Daoy (cell line): ENCODE results near the gene TUBGCP4. TPM values are rescaled to one million over a fixed set of nuclear protein-coding genes. Genes with fewer than 3 reads are reported as not detected.
A peak's percentile ranks its signal among the peaks of the same experiment; 100 is the strongest.

ENCODE experiments used
- DNase-seq: peaks from one replicate; pipeline ENCODE4 v3.0.0-alpha.2; 2015; ENCODE audit warnings: low read depth
- total RNA-seq: library from RNA; depleted of rRNA; stranded (reverse); fragments of >200 nt; shearing (Covaris generic); gene quantifications from 2 replicates; pipeline ENCODE4 v1.2.3, GENCODE V29; 2014

The TUBGCP4 gene
- total RNA-seq, 1 experiment from 2014 or later = 13.2 TPM

DNA sequence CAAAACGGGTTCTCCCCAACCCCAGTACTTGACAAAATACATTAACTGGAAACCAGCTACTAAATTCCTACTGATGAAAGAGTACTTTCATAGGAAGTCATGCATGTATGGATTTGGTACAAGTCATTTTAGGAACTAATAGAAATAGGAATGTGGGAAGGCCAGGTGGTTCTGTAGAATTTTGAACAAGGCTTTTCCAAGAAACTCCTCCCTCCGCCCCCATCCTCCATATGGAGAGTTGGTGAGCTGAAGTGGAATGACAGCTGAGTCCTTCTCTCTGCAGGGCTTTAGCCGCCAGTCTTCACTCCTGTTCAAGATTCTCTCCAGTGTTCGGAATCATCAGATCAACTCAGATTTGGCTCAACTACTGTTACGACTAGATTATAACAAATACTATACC, 33.2 kb downstream of the TUBGCP4 start:
- no peak for DNase-seq

DNA sequence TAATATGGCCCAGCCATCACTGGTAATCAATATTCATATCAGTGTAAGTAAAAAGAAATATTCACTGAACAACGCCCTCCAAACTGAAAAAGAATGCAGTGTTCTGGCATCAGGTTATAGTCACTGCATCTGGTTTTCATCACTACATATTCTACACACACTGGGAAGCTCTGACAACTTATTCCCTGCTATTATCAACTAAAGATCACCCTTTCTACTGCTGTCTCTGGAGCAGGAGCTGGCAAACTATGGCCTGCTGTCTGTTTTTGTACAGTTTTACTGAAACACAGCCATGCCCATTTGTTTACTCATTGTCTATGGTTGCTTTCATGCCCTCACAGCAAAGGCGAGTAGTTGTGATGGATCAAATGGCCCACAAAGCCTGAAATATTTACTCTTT, 35.3 kb downstream of the TUBGCP4 start:
- DNase-seq = no peak

DNA sequence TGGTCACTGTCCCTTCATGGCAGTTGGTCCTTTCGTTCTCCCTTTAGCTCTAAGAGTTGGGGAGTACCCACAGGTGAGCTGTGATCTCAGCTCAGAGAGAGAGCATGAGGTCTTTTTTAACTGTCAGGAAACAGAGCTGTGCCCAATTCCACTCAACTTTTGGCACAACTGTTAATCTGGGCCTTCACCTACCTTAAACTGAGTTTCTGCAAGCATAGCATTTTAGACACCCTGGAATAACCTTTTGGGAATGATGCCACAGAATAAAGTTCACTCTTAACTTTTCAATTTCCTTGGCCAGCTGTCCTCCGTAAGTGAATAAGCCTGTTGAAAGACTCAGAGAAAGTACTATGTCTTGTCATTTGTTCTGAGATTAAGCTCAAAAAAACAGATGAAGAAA, 35.9 kb downstream of the TUBGCP4 start:
- DNase-seq = no peak

DNA sequence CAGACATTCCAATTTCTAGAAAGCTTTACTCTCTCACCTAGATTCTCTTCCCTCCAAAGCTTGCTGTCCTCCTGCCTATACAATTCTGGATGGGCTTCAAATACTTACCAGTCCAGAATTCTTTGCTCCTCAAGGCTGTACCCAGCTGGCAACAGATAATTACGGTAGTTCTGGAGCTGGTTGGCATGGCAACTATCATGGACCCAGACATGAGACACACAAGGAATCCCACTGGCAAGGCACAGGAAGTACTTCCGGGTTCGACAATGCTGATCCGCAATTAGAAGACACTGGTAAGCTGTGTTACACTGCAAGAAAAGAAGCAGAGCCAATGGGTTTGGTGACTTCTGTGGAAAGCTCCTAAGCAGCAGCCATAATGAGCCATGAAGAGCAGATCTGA, 37.9 kb downstream of the TUBGCP4 start:
- DNase-seq = no peak

DNA sequence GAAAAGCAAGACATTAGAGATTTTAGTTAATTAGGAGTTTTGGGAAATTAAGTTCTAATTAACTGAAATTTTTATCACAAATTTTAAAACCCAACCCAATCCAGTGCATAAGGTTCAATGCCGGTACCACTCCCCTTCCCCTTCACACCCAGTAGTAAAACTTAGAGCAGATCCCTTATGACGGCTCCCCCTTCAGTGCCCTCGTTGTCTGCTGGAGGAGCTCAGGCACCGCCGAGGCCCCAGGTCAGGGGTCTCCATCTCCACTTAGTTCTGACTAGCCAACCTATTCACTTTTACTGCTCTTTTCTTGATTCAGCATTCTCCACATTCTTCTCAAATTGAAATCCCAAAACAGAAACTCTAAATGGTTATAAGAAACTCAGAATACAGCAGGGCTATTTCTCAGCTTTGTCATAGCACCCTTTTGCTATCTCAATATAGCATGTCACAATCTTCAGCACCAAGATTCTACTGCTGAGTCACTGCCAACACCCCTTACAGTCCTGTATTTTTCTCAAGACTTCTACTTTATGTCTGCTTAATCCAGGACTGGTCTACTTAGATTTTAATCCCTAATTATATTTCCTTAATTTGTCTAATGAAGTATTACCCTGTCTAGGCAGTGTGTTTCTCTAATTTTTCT, 39.8 kb downstream of the TUBGCP4 start:
- DNase-seq = no peak

DNA sequence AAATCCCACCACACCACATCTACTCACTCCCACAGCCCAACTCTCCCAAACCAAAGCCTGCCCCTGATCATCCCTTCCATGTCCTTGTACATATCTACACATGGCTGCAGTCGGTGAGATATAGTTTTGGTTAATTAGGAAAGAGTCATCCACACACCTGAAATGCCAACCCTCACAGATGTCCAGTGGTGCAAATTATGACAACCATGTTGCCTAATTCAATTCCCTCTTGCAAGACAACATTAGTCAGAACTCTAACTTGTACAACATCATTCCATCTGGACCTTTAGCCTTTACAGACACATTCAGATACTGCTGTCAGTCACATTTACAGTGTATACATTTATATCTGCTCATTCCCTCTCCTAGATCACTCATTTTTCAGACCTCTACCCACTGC, 41.2 kb downstream of the TUBGCP4 start:
- DNase-seq = no peak

DNA sequence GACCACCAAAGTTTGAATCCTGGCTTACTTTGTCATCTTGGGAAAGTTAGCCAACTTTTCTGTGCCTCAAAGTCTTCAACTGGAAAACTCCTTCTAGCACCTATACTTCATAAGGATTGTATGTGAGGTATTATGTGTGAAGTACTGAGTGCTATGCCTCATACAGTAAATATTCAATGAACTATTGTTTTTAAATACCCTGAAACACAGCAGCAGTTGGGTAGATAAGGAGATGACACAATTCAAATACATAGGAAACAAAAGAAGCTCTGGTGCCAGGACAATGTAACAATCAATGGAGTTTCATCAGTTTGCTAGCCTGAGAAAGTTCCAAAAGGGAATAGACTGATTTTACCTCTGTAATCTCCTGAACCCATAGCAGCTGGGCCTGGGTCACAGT, 43.3 kb downstream of the TUBGCP4 start:
- DNase-seq = no peak

DNA sequence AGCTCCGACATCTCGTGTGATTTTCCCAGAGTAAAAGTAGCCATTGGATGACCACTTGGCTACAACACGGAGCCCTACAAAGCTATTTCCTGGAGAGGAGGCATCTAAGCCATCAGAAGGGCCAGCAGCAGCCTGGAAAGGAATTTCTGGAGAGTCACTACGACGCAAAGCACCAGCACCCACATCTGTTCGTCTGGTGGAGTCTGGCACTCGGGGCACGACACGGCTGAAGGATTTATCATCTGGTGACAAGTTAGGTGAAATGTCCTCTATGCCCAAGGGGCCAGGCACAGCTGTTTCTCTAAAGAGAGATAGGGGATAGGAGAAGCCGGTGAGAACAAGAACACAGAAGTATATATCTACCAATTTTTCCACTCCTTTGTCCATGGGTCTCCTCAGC, 49.5 kb downstream of the TUBGCP4 start:
- DNase-seq = no peak

DNA sequence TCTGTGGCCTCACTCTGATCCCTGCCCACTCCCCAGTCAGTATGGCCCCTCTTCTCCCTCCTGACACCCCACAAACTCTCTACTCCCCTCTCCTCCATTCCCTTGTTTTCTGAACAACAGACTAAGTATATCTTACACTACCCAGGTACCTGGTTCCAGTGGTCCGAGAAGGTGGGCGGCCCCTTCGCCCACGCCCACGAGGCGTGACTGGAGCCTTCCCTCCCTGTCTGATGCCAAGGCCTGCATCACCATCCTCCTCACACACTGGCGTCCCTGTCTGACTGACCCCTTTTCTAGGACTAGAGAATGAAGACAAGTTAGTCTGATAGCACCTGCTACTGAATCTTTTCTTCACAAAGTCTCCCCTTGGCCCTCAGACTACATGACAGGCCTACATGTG, 50.0 kb downstream of the TUBGCP4 start:
- DNase-seq = no peak

DNA sequence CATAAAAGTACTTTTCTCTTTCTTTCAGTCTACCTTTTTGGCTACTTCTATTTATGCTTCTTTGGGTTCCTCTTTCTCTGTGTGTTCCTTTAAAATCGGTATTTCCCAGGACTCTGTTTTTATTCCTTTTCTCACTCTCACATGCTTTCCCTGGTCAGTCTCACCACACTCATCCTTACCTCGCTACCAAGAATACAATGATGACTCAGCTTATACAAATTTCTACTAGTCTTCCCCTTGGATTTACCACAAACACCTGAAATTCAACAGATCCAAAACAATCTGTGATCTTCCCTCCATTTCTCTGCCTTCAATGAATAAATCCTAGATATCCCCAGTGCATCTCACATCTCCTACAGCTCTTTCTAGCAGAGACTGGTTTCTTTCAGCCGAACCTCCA, 52.9 kb downstream of the TUBGCP4 start:
- DNase-seq = no peak

DNA sequence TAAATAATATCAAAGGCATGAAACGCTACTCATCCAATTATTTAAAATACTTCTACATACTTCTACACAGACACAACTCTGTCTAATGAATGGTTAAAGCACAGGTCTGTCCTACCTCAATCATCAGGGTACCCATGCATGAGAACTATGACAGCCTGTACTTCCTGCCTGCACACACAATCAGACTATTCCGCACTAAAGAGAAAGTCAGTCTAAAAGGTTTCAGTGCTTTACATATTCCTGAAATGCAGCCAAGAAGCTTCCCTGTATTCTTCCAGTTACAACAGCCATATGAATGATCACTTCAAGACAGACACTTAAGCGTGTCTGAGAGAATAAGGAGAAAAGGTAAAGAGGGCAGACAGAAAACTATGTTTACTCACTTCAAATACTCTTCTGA, 58.8 kb downstream of the TUBGCP4 start:
- no peak for DNase-seq

DNA sequence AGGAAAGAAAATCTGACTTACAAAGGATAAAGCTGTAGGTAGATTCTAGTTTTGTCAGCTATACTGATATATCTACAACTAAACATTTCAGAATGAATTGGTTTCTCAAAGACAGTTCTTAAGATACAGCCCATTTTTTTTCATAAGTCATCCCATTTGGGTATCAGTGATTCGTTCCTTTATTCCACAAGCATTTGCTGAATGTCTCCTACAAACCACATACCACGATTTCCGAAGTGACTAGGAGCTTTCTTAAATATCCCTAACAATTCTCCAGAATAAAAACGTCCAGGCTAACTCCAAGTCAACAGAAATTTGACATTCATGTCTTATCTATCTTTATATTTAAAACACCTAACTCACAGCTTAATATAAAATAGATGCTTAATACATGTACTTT, 62.3 kb downstream of the TUBGCP4 start:
- DNase-seq = no peak

DNA sequence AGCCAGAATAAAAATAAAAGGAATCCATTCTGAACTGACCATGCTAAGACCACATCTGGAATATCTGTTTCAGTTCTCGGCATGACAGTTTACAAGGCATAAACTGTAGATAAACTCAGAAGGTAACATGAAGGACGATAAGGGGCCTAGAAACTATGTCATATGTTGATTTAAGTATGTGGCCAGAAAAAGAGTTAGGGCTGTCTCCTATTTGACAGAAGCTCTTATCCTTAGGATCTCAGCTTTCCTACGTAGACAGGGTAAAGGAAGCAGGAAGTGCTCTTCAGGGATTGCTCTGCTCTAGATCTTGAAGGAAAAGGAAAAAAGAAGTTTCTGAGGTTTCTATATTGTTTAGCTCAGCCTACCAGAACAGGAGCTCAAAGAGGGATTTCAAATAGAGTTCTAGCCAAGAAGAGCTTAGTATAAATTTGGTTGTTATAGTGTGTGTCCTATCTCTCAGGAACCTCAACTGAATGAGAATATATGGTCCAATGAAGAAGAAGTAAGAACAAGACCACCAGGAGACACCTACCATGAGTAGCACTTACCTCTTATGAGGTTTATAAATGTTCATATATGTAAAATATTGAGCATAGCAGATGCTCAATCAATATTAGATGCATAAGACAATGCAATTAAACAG, 62.9 kb downstream of the TUBGCP4 start:
- DNase-seq = no peak

DNA sequence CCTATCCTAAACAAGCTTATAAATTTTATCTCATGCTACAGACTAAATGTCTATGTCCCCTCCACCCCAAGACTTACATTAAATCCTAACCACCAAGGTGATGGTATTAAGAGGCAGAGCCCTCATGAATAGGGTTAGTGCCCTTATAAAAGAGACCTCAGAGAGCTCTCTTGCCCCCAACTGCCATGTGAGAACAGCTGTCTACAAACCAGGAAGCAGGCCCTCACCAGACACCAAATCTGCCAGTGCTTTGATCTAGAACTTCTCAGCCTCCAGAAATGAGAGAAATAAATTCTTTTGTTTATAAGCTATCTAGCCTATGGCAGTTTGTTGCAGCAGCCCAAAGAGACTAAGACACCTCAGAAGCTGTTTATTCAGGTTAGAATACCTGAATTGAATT, 63.5 kb downstream of the TUBGCP4 start:
- no peak for DNase-seq

DNA sequence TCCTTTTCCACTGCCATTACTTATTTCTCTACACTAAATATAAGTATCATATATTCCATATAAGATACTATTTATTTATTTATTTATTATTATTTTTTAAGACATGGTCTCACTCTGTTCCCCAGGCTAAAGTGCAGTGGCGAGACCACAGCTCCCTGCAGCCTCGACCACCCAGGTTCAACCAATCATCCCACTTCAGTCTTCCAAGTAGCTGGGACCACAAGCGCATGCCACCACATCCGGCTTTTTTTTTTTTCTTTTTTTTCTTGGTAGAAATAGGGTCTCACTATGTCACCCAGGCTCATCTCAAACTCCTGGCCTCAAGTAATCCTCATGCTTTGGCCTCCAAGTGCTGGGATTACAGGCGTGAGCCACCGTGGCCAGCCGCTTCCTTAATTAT, 65.5 kb downstream of the TUBGCP4 start:
- DNase-seq = no peak

DNA sequence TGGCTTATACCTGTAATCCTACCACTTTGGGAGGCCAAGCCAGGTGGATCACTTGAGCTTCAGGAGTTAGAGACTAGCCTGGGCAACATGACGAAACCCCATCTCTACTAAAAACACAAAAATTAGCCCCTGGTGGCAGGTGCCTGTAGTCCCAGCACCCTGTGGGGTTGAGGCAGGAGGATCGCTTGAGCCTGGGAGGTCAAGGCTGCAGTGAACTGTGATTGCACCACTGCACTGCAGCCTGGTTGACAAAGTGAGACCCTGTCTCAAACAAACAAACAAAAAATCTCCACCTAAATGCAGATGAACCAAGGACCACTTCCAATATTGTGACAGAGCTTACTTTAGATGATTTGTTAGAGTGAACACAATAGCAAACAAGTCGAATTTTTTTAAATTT, 68.4 kb downstream of the TUBGCP4 start:
- DNase-seq = no peak

DNA sequence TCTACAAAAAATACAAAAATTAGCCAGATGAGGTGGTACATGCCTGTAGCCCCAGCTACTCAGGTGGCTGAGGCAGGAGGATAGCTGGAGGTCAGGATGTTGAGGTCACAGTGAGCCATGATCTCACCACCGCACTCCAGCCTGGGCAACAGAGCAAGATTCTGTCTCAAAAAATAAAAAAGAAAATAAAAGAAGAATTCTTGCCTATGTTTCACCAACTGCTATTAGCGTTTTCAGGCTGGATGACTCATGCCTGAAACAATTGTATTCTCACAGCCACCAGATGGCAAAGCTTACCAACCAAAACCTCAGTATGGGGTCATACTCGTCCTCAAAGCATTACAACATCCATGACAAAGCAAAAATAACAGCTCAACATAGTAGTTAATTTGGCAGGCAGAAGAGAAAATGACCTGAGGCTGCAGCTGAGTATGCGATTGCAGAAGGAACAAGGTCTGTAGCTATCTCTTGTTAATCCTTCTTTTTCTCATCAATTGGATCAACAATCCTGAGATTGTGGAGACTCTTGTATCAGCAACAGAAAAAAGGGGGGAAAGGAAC, 69.9 kb downstream of the TUBGCP4 start:
- peak; percentile 91 for DNase-seq

DNA sequence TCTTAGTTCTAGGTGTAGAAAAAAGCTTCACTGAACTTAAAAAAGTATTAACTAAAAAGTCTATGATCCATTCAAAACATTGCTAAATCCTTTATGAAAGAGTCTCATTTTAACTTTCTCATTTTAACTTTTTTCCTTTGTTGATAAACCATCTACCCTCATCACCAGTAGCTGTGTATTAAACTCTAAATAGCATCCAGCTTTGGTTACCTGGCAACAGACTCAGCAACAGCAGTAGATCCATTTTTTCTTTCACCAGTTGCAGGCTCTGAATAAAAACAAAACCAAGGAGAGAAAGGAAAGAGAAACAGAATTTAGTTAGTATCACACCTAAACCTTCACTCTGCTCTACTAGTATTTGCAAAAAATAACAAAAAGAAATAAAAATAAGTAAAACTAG, 70.4 kb downstream of the TUBGCP4 start:
- DNase-seq = peak; percentile 34

DNA sequence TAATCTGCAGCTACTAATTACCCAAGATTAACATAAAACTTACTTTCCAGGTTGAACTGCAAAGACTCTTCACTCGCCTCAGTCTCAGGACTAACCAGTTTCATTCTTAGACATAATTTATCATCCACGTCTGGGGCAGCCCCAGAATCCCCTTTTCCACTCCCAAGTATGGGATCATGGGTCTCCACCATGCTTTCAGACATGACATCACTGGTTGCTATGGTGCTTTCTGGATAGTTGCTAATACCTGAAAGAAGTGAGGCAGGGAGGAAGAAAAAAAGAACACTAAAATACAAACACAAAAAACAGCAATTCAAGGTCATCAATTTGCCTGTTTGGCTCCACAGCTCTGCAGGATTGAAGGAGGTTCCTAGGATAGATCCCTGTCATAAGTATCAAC, 75.4 kb downstream of the TUBGCP4 start:
- DNase-seq = no peak

DNA sequence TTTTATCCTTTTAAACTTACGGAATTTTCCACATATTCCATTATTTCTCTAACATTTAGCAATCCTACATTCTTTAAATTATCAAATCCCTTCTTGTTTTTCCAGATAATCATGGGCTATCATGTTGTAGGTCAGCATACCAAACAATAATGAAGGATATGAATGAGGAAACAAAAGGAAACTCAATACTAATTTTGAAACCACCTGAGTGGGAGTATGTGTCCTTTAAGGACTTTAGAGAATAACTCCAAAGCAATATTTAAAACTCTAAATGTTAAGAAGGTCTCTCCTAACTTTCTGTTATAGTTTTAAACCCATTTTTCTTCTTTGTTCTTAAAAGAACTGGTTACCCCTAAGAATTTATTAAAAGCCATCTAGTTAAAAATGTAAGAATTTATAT, 79.1 kb downstream of the TUBGCP4 start:
- no peak for DNase-seq
